ENCODE measurements around the gene RNASE8. TPM values are rescaled to one million over a fixed set of nuclear protein-coding genes. Genes with fewer than 3 reads are reported as not detected.

Gene RNASE8
- total RNA-seq, 3 donors from 2014 or later (not counting 1 experiment from before 2014, with no cell fraction given): not detected

DNA sequence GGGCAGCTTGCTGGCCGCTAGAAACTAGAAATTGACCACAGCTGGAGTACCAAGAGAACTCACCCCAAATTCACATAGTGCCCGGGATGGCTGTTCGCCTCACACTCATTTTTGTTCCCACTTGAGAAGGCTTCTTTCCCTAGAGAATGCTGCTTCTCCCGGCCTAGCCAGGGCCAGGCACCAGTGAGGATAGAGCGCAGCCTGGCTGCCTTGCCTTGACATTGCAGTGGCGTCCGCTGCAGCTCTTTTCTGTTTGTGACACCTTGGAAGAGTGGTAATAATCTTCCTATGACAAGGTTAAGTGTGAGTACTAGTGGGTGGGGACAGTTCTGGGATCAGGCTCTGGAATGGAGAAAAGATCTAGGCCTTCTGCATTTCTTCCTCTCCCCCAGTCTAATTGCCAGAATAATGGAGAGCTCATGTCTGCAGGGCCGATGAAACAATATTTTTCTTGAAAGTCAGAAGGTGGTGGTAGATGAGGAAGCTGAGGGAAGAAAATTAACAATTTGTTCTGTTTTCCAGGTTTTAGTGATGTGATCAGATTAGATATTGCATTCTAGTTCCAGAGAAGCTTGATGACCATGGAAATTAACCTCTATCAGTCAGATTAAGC is 46.9 kb downstream of the RNASE8 start:
- Histone ChIP-seq H3K9me3 (ENCODE audit: control insufficient read depth, insufficient read depth, low read length) (no peaks in the 10 kb centered on the region), H3K36me3 (ENCODE audit: control insufficient read depth, insufficient read depth, low read length) (no peaks in the 10 kb centered on the region), H3K27ac (ENCODE audit: low read length) (peak overlapping the region; percentile 100), H3K4me1 (ENCODE audit: control insufficient read depth, insufficient read depth, low read length) (peaks cover 17% of the 10 kb centered on the region), H3K27me3 (ENCODE audit: control insufficient read depth, insufficient read depth, low read length) (no peaks in the 10 kb centered on the region), H3K4me3 (ENCODE audit: low read length) (peak overlapping the region; percentile 60)
- Mint-ChIP-seq H3K36me3 (no peaks in the 10 kb centered on the region), H3K27me3 (ENCODE audit: low read depth in 2 of 2) (peaks cover 0 to 4% of the 10 kb centered on the region in 2 donors), H3K4me1 (peaks cover 25 to 31% of the 10 kb centered on the region in 2 donors), H3K4me3 (peak overlapping the region; percentile 92), H3K27ac (peak overlapping the region; percentile 91 to 95), H3K9me3 (no peaks in the 10 kb centered on the region)
- intact Hi-C loops (cut with micrococcal nuclease): loop anchor here (1.0 to 5.0 kb wide), 3 partner anchors 36 to 642 kb away; partner anchors contain the start of gene PIP4P1
- ATAC-seq: peak; percentile 51 to 67 (median 53)
- peak; percentile 64 to 84 for DNase-seq
- WGBS (ENCODE audit: insufficient coverage): 7% methylated on average over 8 of the region's 8 CpGs
- TF ChIP-seq, protein P1, sequence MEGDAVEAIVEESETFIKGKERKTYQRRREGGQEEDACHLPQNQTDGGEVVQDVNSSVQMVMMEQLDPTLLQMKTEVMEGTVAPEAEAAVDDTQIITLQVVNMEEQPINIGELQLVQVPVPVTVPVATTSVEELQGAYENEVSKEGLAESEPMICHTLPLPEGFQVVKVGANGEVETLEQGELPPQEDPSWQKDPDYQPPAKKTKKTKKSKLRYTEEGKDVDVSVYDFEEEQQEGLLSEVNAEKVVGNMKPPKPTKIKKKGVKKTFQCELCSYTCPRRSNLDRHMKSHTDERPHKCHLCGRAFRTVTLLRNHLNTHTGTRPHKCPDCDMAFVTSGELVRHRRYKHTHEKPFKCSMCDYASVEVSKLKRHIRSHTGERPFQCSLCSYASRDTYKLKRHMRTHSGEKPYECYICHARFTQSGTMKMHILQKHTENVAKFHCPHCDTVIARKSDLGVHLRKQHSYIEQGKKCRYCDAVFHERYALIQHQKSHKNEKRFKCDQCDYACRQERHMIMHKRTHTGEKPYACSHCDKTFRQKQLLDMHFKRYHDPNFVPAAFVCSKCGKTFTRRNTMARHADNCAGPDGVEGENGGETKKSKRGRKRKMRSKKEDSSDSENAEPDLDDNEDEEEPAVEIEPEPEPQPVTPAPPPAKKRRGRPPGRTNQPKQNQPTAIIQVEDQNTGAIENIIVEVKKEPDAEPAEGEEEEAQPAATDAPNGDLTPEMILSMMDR (IDR thresholded peaks at IDR 0.05): peak; percentile 87

DNA sequence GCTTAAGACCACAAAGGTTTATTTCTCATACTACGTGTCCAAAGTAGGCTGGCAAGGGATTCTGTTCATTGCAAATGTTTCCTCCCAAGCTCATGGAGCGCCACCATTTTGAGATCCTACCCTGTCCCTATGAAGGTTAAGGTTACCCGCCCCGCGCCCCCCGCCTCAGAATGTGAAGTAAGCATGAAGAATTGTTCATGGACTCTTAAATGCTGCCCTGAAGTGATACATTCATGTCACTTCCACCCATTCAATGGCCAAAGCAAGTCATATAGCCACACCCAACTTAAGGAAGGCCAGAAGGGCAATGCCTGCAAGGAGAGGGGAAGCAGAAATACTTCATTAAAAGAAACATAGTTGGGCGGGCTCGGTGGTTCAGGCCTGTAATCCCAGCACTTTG is 47.5 kb downstream of the RNASE8 start:
- Mint-ChIP-seq H3K4me3 (no peak overlapping the region), H3K27ac (peak overlapping the region; percentile 91 to 95), H3K9me3 (no peaks in the 10 kb centered on the region), H3K4me1 (peaks cover 25 to 31% of the 10 kb centered on the region in 2 donors), H3K36me3 (no peaks in the 10 kb centered on the region), H3K27me3 (ENCODE audit: low read depth in 2 of 2) (peaks cover 0 to 6% of the 10 kb centered on the region in 2 donors)
- no peaks in the 10 kb centered on the region for H3K27me3 ChIP-seq (ENCODE audit: control insufficient read depth, insufficient read depth, low read length)
- H3K4me1 ChIP-seq (ENCODE audit: control insufficient read depth, insufficient read depth, low read length): peaks cover 17% of the 10 kb centered on the region
- 89% methylated on average over 8 of the region's 8 CpGs for WGBS (ENCODE audit: insufficient coverage)
- intact Hi-C loops (cut with micrococcal nuclease): no loop called here
- TF ChIP-seq, protein P1 (IDR thresholded peaks at IDR 0.05): no peak
- DNase-seq (no peak), ATAC-seq (no peak)
- no peaks in the 10 kb centered on the region for H3K9me3 ChIP-seq (ENCODE audit: control insufficient read depth, insufficient read depth, low read length)
- peak overlapping the region; percentile 100 for H3K27ac ChIP-seq (ENCODE audit: low read length)
- no peaks in the 10 kb centered on the region for H3K36me3 ChIP-seq (ENCODE audit: control insufficient read depth, insufficient read depth, low read length)
- H3K4me3 ChIP-seq (ENCODE audit: low read length): no peak overlapping the region

DNA sequence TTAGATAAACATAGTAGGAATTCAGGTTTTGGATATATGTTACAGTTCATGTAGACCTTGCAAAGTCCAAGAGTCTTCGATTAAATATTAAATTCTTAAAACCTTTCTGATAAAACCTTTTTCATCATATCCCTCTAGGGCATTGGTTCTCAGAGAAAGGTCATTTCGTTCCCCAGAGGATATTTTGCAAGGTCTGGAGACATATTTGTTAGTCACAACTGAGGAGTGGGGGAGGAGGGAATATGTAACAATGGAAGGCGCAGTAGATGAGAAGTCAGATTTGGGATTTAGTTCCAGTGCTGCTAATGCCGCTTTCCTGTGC is 48.5 kb downstream of the RNASE8 start:
- Mint-ChIP-seq H3K4me1 (peaks cover 25 to 31% of the 10 kb centered on the region in 2 donors), H3K27me3 (ENCODE audit: low read depth in 2 of 2) (peaks cover 0 to 3% of the 10 kb centered on the region in 2 donors), H3K36me3 (no peaks in the 10 kb centered on the region), H3K9me3 (no peaks in the 10 kb centered on the region), H3K4me3 (no peak overlapping the region), H3K27ac (peak overlapping the region in 1 of 2 donors; percentile 28)
- Histone ChIP-seq H3K4me1 (ENCODE audit: control insufficient read depth, insufficient read depth, low read length) (peaks cover 17% of the 10 kb centered on the region), H3K9me3 (ENCODE audit: control insufficient read depth, insufficient read depth, low read length) (no peaks in the 10 kb centered on the region), H3K36me3 (ENCODE audit: control insufficient read depth, insufficient read depth, low read length) (no peaks in the 10 kb centered on the region), H3K27me3 (ENCODE audit: control insufficient read depth, insufficient read depth, low read length) (no peaks in the 10 kb centered on the region), H3K27ac (ENCODE audit: low read length) (no peak overlapping the region), H3K4me3 (ENCODE audit: low read length) (no peak overlapping the region)
- TF ChIP-seq, protein P1 (IDR thresholded peaks at IDR 0.05): no peak
- DNase-seq: no peak
- ATAC-seq: no peak
- WGBS (ENCODE audit: insufficient coverage): 92% methylated on average over 4 of the region's 4 CpGs
- intact Hi-C loops (cut with micrococcal nuclease): no loop called here

All from natural killer cell (primary cell).